Activated CD4-positive, alpha-beta T cell treated with anti-CD3 and anti-CD28 coated beads for 4 hours (primary cell): ENCODE data around the gene FCN2.

Experiments
- DNase-seq, 2 donors: peaks; one replicate each; pipeline ENCODE4 v3.0.0-alpha.2; 2020

The FCN2 gene

GRCh38 chr9:134913041-134913712 is 32.6 kb downstream of the FCN2 start:
- DNase-seq, result no peak

- no peak for DNase-seq
These were observed 33.3 kb downstream of the FCN2 start for GRCh38 chr9:134913713-134914500.

- DNase-seq, result no peak
These were observed 33.9 kb downstream of the FCN2 start for GRCh38 chr9:134914501-134914834.

- DNase-seq, result no peak
These were observed 34.7 kb downstream of the FCN2 start for GRCh38 chr9:134915046-134915985.

- DNase-seq, result no peak
These were observed 35.6 kb downstream of the FCN2 start for GRCh38 chr9:134916161-134916665.

DNA sequence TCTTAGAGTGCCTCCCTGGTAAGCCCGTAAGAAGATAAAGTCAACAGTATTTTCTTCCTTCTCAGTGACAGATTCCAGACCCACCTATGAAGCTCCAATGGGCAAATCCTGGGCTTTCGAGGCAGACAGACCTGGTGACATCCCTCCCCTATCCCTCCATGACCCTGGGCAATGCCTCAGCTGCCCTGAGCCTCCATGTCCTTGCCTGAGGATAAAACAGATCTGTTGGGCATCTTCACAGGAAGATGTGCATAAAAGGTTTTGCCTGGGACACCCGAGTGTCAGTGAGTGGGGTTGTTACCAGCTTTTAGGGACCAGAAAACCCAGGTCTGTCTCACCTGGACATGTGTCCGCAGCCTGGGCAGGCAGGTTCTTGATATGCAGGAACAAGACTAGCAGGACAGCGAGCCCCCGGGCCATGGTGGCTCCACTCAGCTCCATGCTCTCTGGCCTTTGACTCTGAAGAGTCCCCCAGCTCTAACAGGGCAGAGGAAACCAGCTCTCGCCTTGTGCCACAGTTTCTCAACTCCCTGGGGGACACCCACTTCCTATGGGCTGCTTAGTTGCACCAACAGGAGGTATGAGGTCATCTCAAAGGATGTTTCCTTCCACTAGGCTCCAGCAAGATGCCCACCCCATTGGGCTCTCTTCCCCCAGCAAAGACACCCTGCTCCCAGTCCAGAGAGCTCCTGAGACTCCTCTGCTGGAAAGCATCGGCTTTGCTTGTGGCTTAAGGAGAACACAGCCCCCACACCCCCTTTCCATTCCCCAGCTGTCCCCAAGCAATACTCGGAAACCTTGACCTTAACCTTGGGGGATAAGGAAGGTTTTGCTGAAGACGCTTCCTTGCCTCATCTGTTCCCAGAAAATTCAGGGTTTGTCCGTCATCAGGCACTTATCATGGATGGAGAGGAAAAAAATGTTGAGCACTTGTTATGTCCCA is 37.1 kb downstream of the FCN2 start, which contains the start of gene FCN1:
TSS of gene FCN1 (minus strand) at position 482 of the 943 bp plus-strand sequence. CDS start at position 441, 41 bp downstream.
- no peak for DNase-seq

DNA sequence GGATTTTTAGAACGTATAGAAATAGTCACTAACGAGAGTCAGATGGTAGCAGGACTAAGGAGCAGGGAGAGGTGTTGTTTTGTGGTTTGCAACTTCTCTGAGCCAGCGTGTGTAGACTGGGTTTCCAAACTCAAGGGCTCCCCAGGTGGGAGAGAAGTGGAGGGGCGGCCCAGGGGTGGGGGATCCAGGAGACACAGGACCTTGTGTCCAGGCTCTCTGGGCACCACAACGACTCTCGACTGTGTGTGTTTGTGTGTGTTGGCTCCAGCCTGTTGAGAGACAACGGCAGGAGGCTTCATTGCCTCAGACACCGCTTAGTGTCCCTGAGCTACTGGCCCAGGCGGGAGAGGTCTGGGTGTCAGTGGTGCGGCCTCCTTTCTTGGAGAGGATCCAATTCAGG is 38.0 kb downstream of the FCN2 start:
- no peak for DNase-seq

- DNase-seq, result no peak
These were observed 38.7 kb downstream of the FCN2 start for GRCh38 chr9:134919303-134919702.

GRCh38 chr9:134922066-134922931 is 41.7 kb downstream of the FCN2 start:
- DNase-seq, result no peak

DNA sequence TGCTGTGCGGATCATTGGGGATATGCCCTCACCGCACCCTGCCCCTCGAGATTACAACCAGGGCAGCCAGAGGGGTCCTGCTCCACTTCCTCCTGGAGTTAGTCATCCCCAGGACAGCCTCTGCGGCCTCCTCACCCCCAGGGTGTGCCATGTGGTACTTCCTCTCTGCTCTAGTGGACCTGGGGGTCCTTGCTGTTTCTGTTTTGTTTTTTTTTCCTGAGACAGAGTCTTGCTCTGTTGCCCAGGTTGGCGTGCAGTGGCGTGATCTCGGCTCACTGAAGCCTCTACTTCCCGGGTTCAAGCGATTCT is 42.3 kb downstream of the FCN2 start:
- no peak for DNase-seq

GRCh38 chr9:134923466-134923865 is 42.9 kb downstream of the FCN2 start:
- DNase-seq, result no peak

DNA sequence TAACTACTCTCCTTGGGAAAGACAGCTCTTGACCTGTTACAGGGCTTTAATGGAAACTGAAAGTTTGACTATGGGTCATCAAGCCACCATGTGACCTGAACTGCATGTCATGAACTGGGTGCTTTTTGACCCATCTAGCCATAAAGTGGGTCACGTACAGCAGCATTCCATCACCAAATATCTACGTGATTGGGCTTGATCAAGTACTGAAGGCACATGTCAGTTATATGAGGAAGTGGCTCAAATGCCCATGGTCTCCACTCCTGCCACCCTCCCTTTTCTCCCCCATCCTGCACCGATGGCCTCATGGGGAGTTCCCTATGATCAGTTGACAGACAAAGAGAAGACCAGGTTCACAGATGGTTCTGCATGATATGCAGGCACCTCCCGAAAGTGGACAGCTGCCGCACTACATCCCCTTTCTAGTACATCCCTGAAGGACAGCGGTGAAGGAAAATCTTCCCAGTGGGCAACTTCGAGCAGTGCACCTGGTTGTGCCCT is 44.5 kb downstream of the FCN2 start:
- no peak for DNase-seq

GRCh38 chr9:134928436-134929192 is 48.0 kb downstream of the FCN2 start:
- no peak for DNase-seq

DNA sequence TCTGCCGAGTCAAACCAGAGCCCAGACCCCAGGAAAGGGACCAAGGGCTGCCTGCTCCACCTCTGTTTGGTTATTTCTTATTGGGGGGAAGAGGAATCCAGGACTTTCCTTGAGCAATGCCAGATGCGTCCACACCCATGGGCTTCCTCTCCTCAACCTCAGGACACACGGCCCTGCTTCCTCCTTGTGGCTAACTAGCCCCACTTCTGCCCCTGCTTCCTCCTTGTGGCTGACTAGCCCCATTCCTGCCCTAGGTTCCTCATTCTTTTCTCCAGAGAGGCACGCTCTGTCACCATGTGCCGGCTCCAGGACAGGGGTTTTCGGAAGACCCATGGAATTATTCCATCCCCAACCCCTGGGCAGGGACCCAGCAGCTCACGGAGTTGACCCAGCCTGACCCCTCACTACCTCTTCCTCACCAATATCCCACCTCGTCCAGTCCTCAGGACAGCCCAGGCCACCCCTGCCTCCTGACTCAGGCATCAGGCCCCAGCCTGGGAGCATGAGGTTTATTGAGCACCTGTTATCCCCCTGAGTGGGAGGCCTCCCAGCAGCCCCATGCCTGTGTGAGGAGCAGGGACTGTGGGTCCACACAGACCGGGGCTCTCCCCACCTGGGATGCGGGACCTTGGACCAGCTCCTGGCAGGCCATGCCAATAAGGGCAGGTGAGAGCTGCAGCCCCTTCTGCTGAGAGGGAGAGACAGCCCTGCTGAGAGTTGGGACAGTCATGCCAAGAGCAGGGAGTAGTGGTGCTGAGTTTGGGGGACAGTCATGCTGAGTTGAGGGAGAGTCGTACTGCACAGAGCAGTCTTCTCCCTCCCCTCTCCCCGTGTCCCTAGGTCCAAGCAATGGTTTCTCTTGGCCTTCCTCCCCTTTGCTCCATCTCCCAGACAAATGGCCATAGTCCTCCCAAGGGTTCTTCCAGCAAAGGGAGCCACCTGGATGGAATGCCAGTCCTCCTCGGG is 48.9 kb downstream of the FCN2 start:
- no peak for DNase-seq

GRCh38 chr9:134930398-134930797 is 49.8 kb downstream of the FCN2 start:
- no peak for DNase-seq

DNA sequence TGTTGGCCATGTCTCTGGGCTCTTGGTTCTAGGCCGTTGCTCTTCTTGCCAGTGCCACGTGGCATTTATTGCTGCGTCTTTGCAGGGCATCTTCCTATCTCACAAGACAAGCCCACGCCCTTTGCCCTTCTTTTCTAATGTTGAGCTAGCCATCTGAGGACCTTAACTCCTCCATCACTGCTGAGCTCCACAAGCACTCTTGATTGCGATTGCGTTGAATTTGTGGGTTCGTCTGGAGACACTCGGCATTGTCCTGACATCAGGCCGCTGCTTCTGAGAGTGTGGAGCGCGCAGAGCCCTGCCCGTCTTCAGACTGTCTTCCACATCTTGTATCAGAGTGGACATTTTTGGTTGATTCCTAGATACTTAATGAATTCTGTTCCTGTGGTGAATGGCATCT is 51.6 kb downstream of the FCN2 start:
- no peak for DNase-seq

GRCh38 chr9:134932606-134933005 is 52.0 kb downstream of the FCN2 start:
- DNase-seq, result no peak

DNA sequence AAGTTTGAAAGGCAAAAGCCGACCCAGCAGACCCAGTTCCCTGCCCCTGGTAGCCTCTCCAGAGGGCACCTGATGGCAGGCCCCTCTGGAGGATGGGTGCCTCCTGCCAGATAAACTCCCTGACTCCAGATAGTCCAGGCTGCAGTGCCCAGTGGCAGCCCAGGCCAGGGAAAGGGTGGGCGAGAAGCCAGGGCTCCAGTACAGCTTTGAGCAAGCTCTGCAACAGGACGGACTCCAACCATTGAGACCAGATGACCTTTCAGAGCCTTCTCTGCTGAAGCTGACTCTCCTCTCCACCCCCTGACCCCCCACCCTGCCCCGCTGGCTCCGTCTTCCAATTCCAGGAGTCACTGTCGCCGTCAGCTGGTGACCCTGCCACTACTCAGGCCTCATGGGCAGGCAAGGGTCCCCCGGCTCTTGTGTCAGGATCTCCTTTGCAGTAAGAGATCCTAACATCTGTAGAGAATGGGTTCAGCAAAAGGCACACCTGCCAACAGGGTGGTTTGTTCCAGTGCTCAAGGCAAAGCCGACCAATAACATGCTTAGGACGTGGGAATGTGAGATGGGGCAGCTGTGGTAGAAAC is 52.6 kb downstream of the FCN2 start:
- no peak for DNase-seq
